Vagina (tissue), 2 donors: Measurements from ENCODE around the gene CHMP4B. TPM values are rescaled to one million over a fixed set of nuclear protein-coding genes. Genes with fewer than 3 reads are reported as not detected.

Experiments used
- DNase-seq, 2 donors: peaks; one replicate each; pipeline ENCODE4 v3.0.0-alpha.2; 2017; ENCODE audit errors: extremely low spot score in 2 of 2
- H3K27ac ChIP-seq: fragments of 200-600 bp; sonication (generic); one replicate; pipeline ENCODE4 v1.5.1; 2019
- H3K27me3 ChIP-seq: fragments of 200-600 bp; sonication (generic); one replicate; pipeline ENCODE4 v1.5.1; 2019
- H3K36me3 ChIP-seq, 2 donors: fragments of 200-600 bp; sonication (generic); one replicate each; pipeline ENCODE4 v1.5.1; 2017 to 2019
- H3K4me1 ChIP-seq: fragments of 200-600 bp; sonication (generic); one replicate; pipeline ENCODE4 v1.5.1; 2019
- H3K4me3 ChIP-seq, 2 donors: fragments of 200-600 bp; sonication (generic); 1 replicate in 1 of 2; 2 replicates in 1 of 2; pipeline ENCODE4 v1.5.1; 2016 to 2019
- H3K9me3 ChIP-seq: fragments of 200-600 bp; sonication (generic); one replicate; pipeline ENCODE4 v1.5.1; 2019
- POLR2A ChIP-seq, 2 donors: fragments of 450-650 bp; IDR thresholded peaks; one replicate each; pipeline ENCODE4 v1.6.1; 2017; ENCODE audit warnings: antibody characterized with exemption in 2 of 2, mild to moderate bottlenecking in 2 of 2, moderate library complexity in 2 of 2
- POLR2AphosphoS5 ChIP-seq, 2 donors: sonication (generic); formaldehyde crosslinking; IDR thresholded peaks; one replicate each; pipeline ENCODE4 v1.9.0; 2017; ENCODE audit warnings: antibody characterized with exemption in 2 of 2, mild to moderate bottlenecking in 2 of 2, low read depth in 1 of 2; ENCODE audit not compliant: insufficient read depth in 1 of 2
- intact Hi-C: fragments of 100-400 bp; cut with DNase I; formaldehyde crosslinking; loops from one replicate; pipeline ENCODE4 v1.15.1; 2023
- total RNA-seq: library from RNA; depleted of rRNA; stranded (reverse); fragments of >200 nt; gene quantifications from one replicate; pipeline ENCODE4 v1.2.3, GENCODE V29; 2016
- TF ChIP-seq, protein P1 (sequence below), 3 experiments: fragments of 450-650 bp in 2 of 3; fragments of 200-600 bp in 1 of 3; sonication (generic) in 1 of 3; IDR thresholded peaks; one replicate each; pipeline ENCODE4 v1.5.1; 2017 to 2019; ENCODE audit warnings: antibody characterized with exemption in 3 of 3, mild to moderate bottlenecking in 2 of 3, moderate library complexity in 2 of 3

The CHMP4B gene
- total RNA-seq, 1 donor from 2014 or later, result 95.5 TPM

DNA sequence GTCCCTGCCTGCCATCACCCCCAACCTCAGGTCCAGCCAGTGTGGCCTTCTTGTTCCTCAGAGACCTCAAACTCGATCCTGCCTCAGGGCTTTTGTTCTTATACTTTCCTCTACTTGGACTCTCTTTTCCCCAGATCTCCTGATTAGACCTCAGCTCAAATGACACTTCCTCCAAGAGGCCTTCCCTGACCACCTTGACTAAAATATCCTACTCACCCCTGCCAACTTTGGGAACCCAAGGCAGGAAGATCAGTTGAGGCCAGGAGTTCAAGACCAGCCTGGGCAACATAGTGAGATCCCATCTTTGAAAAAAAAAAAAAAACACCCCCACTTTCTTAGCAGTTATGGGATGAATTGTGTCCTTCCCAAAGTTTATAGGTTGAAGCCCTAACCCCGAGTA is 73.5 kb downstream of the CHMP4B start:
- Histone ChIP-seq H3K4me1 (no peaks in the 10 kb centered on the region), H3K9me3 (no peaks in the 10 kb centered on the region), H3K27me3 (no peaks in the 10 kb centered on the region), H3K27ac (no peak overlapping the region), H3K4me3 (no peak overlapping the region), H3K36me3 (no peaks in the 10 kb centered on the region)
- TF ChIP-seq POLR2A (IDR thresholded peaks at IDR 0.05) (no peak), POLR2AphosphoS5 (IDR thresholded peaks at IDR 0.05; ENCODE audit: insufficient read depth in 1 of 2, low read depth in 1 of 2) (no peak)
- TF ChIP-seq, protein P1, sequence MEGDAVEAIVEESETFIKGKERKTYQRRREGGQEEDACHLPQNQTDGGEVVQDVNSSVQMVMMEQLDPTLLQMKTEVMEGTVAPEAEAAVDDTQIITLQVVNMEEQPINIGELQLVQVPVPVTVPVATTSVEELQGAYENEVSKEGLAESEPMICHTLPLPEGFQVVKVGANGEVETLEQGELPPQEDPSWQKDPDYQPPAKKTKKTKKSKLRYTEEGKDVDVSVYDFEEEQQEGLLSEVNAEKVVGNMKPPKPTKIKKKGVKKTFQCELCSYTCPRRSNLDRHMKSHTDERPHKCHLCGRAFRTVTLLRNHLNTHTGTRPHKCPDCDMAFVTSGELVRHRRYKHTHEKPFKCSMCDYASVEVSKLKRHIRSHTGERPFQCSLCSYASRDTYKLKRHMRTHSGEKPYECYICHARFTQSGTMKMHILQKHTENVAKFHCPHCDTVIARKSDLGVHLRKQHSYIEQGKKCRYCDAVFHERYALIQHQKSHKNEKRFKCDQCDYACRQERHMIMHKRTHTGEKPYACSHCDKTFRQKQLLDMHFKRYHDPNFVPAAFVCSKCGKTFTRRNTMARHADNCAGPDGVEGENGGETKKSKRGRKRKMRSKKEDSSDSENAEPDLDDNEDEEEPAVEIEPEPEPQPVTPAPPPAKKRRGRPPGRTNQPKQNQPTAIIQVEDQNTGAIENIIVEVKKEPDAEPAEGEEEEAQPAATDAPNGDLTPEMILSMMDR (IDR thresholded peaks at IDR 0.05), result no peak
- no peak for DNase-seq
- intact Hi-C loops, result no loop called here

DNA sequence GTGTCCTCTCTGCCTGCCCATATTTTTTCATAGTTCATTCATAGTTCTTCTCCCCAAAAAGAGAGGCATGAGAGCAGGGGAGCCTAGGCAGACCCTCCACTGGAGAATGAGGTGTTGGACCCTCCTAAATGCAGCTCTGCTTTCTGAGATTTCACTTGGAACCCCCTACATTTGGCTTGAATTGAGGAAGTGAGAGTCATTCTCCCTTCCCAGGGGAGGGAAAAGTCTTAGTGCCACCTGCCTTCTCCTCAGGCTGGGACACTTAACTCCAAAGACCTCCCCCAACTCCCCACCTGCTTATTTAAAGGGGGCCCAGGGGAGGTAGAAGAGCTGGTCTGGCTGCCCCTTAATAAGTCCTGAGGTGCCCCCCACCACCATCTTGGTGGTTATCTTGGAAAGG is 78.2 kb downstream of the CHMP4B start:
- no peaks in the 10 kb centered on the region for H3K4me1 ChIP-seq
- H3K36me3 ChIP-seq, result no peaks in the 10 kb centered on the region
- intact Hi-C loops, result no loop called here
- no peak for TF ChIP-seq POLR2AphosphoS5 (IDR thresholded peaks at IDR 0.05; ENCODE audit: insufficient read depth in 1 of 2, low read depth in 1 of 2)
- no peak for TF ChIP-seq POLR2A (IDR thresholded peaks at IDR 0.05)
- TF ChIP-seq, protein P1 (IDR thresholded peaks at IDR 0.05), result no peak
- no peak overlapping the region for H3K4me3 ChIP-seq
- no peak overlapping the region for H3K27ac ChIP-seq
- DNase-seq, result no peak
- no peaks in the 10 kb centered on the region for H3K9me3 ChIP-seq
- no peaks in the 10 kb centered on the region for H3K27me3 ChIP-seq

DNA sequence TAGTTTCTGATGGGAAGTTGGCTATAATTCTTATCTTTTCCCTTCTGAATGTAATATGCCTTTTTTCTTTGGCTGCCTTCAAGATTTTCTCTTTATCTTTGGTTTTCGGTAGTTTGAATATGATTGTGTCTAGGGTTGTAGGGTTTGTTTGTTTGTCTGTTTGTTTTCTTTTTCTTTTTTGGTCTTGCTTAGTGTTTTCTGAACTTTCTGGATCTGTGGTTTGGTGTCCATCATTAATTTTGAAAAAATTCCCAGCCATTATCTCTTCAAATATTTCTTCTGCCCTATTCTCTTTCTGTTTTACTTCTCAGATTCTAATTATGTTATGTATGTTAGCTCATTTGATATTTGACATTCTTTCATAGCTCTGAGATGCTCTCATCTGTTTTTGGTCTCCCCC is 79.4 kb downstream of the CHMP4B start:
- Histone ChIP-seq H3K9me3 (no peaks in the 10 kb centered on the region), H3K27me3 (no peaks in the 10 kb centered on the region), H3K4me3 (no peak overlapping the region), H3K4me1 (no peaks in the 10 kb centered on the region), H3K36me3 (no peaks in the 10 kb centered on the region), H3K27ac (no peak overlapping the region)
- TF ChIP-seq, protein P1 (IDR thresholded peaks at IDR 0.05), result no peak
- TF ChIP-seq POLR2A (IDR thresholded peaks at IDR 0.05), result no peak
- no peak for TF ChIP-seq POLR2AphosphoS5 (IDR thresholded peaks at IDR 0.05; ENCODE audit: insufficient read depth in 1 of 2, low read depth in 1 of 2)
- DNase-seq, result no peak
- intact Hi-C loops, result no loop called here

DNA sequence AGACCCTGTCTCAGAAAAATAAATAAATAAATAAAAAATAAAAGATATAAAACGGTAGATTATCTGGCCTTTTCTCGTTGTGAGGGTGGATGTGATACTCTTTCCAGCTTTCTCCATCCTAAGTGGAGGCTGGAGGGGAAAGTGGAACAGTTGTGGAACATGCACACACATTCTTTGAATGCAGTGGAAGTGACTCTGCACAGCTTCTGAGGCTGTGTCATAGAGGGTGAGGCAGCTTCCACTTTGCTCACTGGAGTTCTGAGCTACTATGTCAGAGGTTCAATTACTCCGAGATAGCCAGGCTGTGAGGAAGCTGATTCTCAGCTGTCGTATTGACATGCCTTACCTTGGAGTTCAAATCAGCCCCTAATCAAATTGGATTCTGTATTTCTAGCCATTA is 82.2 kb downstream of the CHMP4B start:
- H3K4me3 ChIP-seq, result no peak overlapping the region
- H3K9me3 ChIP-seq, result no peaks in the 10 kb centered on the region
- H3K27ac ChIP-seq, result no peak overlapping the region
- H3K36me3 ChIP-seq, result no peaks in the 10 kb centered on the region
- intact Hi-C loops, result no loop called here
- TF ChIP-seq POLR2A (IDR thresholded peaks at IDR 0.05) (no peak), POLR2AphosphoS5 (IDR thresholded peaks at IDR 0.05; ENCODE audit: insufficient read depth in 1 of 2, low read depth in 1 of 2) (no peak)
- TF ChIP-seq, protein P1 (IDR thresholded peaks at IDR 0.05), result no peak
- no peaks in the 10 kb centered on the region for H3K27me3 ChIP-seq
- H3K4me1 ChIP-seq, result no peaks in the 10 kb centered on the region
- DNase-seq, result no peak

DNA sequence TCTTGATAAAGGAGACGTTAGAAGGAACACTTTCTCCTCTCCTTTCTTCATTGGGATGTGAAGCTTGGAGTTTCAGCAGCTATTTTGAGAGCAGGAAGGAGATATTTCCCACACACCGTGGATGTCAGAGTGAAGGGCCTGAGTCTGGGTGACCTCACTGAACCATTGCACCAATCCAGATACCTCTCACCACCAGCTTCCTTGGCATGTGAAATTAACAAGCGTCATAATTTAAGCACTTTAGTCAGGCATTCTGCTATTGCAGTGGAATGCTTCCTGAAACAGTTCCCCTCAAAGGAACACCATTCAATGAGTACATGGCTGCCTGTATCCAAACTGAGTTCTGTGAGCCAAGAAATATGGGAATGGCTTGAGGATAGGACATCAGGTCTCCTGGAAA is 83.7 kb downstream of the CHMP4B start:
- H3K4me1 ChIP-seq, result no peaks in the 10 kb centered on the region
- H3K27ac ChIP-seq, result no peak overlapping the region
- H3K9me3 ChIP-seq, result no peaks in the 10 kb centered on the region
- H3K36me3 ChIP-seq, result no peaks in the 10 kb centered on the region
- intact Hi-C loops, result no loop called here
- no peak for DNase-seq
- H3K4me3 ChIP-seq, result no peak overlapping the region
- TF ChIP-seq POLR2AphosphoS5 (IDR thresholded peaks at IDR 0.05; ENCODE audit: insufficient read depth in 1 of 2, low read depth in 1 of 2), result no peak
- TF ChIP-seq POLR2A (IDR thresholded peaks at IDR 0.05), result no peak
- TF ChIP-seq, protein P1 (IDR thresholded peaks at IDR 0.05), result no peak
- no peaks in the 10 kb centered on the region for H3K27me3 ChIP-seq
